OCI-LY1 (cell line): Measurements from ENCODE around the gene UNC93A.

Source experiments
- H2AFZ ChIP-seq: fragments of 200-600 bp; sonication (generic), shearing (Covaris generic); 2 replicates; pipeline ENCODE4 v1.6.0; 2014; ENCODE audit warnings: antibody characterized with exemption, mild to moderate bottlenecking, low read length
- H3F3A ChIP-seq: fragments of 200-600 bp; sonication (generic), shearing (Covaris generic); 2 replicates; pipeline ENCODE4 v1.6.0; 2014; ENCODE audit warnings: mild to moderate bottlenecking, antibody characterized with exemption, low read length, moderate library complexity; ENCODE audit not compliant: insufficient read depth
- H3K27ac ChIP-seq: fragments of 200-600 bp; sonication (generic); 2 replicates; pipeline ENCODE4 v1.5.1; 2014; ENCODE audit warnings: low read length, mixed run types, mild to moderate bottlenecking, low read depth; ENCODE audit not compliant: poor library complexity, severe bottlenecking
- H3K27me3 ChIP-seq: fragments of 200-600 bp; sonication (generic); 2 replicates; pipeline ENCODE4 v1.6.0; 2014; ENCODE audit warnings: antibody characterized with exemption, mild to moderate bottlenecking, low read length, moderate library complexity; ENCODE audit not compliant: insufficient read depth
- H3K36me3 ChIP-seq: fragments of 200-600 bp; sonication (generic); 2 replicates; pipeline ENCODE4 v1.6.1; 2014; ENCODE audit warnings: mild to moderate bottlenecking, antibody characterized with exemption, low read length, moderate library complexity, mixed read lengths; ENCODE audit not compliant: insufficient read depth
- H3K4me1 ChIP-seq: fragments of 200-600 bp; sonication (generic); 2 replicates; pipeline ENCODE4 v1.5.1; 2014; ENCODE audit warnings: mild to moderate bottlenecking, low read length, moderate library complexity; ENCODE audit not compliant: insufficient read depth, severe bottlenecking
- H3K4me2 ChIP-seq: fragments of 200-600 bp; sonication (generic), shearing (Covaris generic); 2 replicates; pipeline ENCODE4 v1.6.1; 2014; ENCODE audit warnings: low read length
- H3K4me3 ChIP-seq: fragments of 200-600 bp; sonication (generic); 2 replicates; pipeline ENCODE4 v1.5.1; 2014; ENCODE audit warnings: low read length, low read depth, mild to moderate bottlenecking, mixed read lengths; ENCODE audit not compliant: poor library complexity, severe bottlenecking
- H3K79me2 ChIP-seq: fragments of 200-600 bp; shearing (Covaris generic); 2 replicates; pipeline ENCODE4 v1.6.1; 2016; ENCODE audit warnings: mixed run types, low read length, mixed read lengths; ENCODE audit not compliant: insufficient read depth
- H3K9ac ChIP-seq: fragments of 200-600 bp; sonication (generic), shearing (Covaris generic); 2 replicates; pipeline ENCODE4 v1.6.1; 2014; ENCODE audit warnings: mild to moderate bottlenecking, low read length, mixed read lengths
- H3K9me2 ChIP-seq: fragments of 200-600 bp; sonication (generic), shearing (Covaris generic); 2 replicates; pipeline ENCODE4 v1.6.1; 2014; ENCODE audit warnings: low read depth, mild to moderate bottlenecking, low read length, mixed read lengths
- H3K9me3 ChIP-seq: fragments of 200-600 bp; shearing (Covaris generic); 2 replicates; pipeline ENCODE4 v1.6.1; 2014; ENCODE audit warnings: low read length, mixed read lengths
- H4K20me1 ChIP-seq: fragments of 200-600 bp; sonication (generic), shearing (Covaris generic); 2 replicates; pipeline ENCODE4 v1.6.0; 2016; ENCODE audit warnings: mild to moderate bottlenecking, low read length; ENCODE audit not compliant: insufficient read depth
- EZH2 ChIP-seq: fragments of 200-600 bp; sonication (generic), shearing (Covaris generic); IDR thresholded peaks from 2 replicates; pipeline ENCODE4 v1.8.0; 2017; ENCODE audit warnings: borderline replicate concordance, mixed run types, mild to moderate bottlenecking, antibody characterized with exemption, low read length, moderate library complexity, mixed read lengths
- TF ChIP-seq, protein P1 (sequence below): fragments of 200-600 bp; sonication (generic), shearing (Covaris generic); IDR thresholded peaks from 2 replicates; pipeline ENCODE4 v1.5.1; 2017; ENCODE audit warnings: mild to moderate bottlenecking, antibody characterized with exemption, low read length, moderate library complexity, mixed read lengths

UNC93A gene

DNA sequence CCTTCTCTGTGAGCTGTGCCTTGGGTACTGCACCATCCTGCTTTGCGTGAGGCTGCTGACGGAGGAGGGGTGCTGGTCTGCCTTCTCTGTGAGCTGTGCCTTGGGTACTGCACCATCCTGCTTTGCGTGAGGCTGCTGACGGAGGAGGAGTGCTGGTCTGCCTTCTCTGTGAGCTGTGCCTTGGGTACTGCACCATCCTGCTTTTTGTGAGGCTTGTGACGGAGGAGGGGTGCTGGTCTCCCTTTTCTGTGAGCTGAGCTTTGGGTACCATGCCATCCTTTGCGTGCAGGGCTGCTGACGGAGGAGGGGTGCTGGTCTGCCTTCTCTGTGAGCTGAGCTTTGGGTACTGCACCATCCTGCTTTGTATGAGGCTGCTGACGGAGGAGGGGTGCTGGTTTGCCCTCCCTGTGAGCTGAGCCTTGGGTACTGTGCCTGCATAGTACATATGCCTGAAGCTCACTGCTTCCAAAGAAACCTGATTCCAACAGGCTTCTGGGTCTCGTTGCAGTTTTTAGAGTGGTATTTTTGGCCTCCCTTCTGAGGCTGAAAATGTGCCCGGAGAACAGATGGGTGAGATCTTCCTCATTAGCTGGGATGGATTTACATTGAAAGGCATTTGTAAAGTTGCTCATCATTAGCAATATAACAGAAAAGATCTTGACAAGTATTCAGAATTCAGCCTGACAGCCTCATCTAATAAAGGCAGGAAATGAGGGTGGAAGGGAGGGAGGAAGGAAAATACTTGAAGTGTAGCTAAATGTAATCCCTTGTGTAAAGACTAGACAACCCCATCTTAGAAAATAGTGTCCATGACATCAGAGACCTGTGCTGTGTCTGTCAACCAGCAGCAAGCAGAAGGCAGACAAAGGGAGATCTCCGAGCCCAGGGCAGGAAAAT, 46.8 kb upstream of the UNC93A start:
- TF ChIP-seq EZH2 = no peak
- TF ChIP-seq, protein P1, sequence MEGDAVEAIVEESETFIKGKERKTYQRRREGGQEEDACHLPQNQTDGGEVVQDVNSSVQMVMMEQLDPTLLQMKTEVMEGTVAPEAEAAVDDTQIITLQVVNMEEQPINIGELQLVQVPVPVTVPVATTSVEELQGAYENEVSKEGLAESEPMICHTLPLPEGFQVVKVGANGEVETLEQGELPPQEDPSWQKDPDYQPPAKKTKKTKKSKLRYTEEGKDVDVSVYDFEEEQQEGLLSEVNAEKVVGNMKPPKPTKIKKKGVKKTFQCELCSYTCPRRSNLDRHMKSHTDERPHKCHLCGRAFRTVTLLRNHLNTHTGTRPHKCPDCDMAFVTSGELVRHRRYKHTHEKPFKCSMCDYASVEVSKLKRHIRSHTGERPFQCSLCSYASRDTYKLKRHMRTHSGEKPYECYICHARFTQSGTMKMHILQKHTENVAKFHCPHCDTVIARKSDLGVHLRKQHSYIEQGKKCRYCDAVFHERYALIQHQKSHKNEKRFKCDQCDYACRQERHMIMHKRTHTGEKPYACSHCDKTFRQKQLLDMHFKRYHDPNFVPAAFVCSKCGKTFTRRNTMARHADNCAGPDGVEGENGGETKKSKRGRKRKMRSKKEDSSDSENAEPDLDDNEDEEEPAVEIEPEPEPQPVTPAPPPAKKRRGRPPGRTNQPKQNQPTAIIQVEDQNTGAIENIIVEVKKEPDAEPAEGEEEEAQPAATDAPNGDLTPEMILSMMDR = no peak
- Histone ChIP-seq H3K27ac (no peak overlapping the region), H3K9ac (no peak overlapping the region), H3K79me2 (no peaks in the 10 kb centered on the region), H3K9me2 (no peaks in the 10 kb centered on the region), H3K4me3 (no peak overlapping the region), H3K36me3 (no peaks in the 10 kb centered on the region), H2AFZ (no peak overlapping the region), H3K4me1 (no peaks in the 10 kb centered on the region), H4K20me1 (no peaks in the 10 kb centered on the region), H3K4me2 (no peak overlapping the region), H3K9me3 (no peaks in the 10 kb centered on the region), H3K27me3 (no peaks in the 10 kb centered on the region), H3F3A (no peaks in the 10 kb centered on the region)

DNA sequence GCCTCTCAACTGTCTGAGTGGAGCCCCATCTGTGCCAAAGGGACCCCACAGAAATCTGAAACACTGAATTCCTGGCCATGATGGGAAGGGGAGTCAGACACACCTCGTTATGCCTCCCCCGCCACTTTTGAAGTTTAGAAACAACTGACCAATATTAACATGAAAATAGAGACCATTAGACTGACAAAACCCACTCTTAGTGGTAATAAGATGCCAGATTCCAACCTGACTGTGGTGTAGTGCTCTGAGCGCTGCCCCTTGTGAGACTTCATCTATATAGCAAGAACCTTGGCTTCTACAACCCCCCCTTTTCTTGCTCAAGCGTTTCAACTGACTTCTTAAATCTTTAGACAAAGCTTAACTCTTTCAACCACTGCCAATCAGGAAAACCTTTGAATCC, 46.1 kb upstream of the UNC93A start:
- Histone ChIP-seq H3K36me3 (no peaks in the 10 kb centered on the region), H3K9me2 (no peaks in the 10 kb centered on the region), H3K9me3 (no peaks in the 10 kb centered on the region), H3K27ac (no peak overlapping the region), H4K20me1 (no peaks in the 10 kb centered on the region), H2AFZ (no peak overlapping the region), H3K4me2 (no peak overlapping the region), H3K79me2 (no peaks in the 10 kb centered on the region), H3K27me3 (no peaks in the 10 kb centered on the region), H3K4me1 (no peaks in the 10 kb centered on the region), H3F3A (no peaks in the 10 kb centered on the region), H3K4me3 (no peak overlapping the region), H3K9ac (no peak overlapping the region)
- TF ChIP-seq, protein P1 = no peak
- no peak for TF ChIP-seq EZH2

DNA sequence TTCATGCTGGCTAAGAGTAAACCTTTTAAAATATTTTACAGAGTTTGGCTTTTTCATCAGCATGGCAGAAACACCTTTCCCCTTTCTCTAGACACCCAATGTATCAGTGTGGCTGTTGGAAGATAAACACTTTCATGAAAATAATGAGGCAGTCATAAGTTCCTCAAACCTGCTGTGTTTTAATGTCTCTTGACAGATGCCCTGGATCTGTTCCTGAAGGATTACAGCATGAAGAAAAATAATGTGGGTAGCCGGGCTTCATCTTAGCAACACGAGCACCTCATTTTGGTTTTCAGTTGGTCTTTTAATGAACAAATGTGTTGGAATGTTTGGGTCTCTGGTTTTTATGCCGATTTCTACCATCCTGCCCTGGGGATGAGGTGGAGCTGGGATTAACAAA, 45.5 kb upstream of the UNC93A start:
- Histone ChIP-seq H3K4me3 (no peak overlapping the region), H2AFZ (no peak overlapping the region), H3K27me3 (no peaks in the 10 kb centered on the region), H3K9me3 (no peaks in the 10 kb centered on the region), H4K20me1 (no peaks in the 10 kb centered on the region), H3K36me3 (no peaks in the 10 kb centered on the region), H3K79me2 (no peaks in the 10 kb centered on the region), H3K9me2 (no peaks in the 10 kb centered on the region), H3K4me2 (no peak overlapping the region), H3F3A (no peaks in the 10 kb centered on the region), H3K4me1 (no peaks in the 10 kb centered on the region), H3K27ac (no peak overlapping the region), H3K9ac (no peak overlapping the region)
- TF ChIP-seq, protein P1 = no peak
- no peak for TF ChIP-seq EZH2
